ENCODE results near the gene OR52I1.

DNA sequence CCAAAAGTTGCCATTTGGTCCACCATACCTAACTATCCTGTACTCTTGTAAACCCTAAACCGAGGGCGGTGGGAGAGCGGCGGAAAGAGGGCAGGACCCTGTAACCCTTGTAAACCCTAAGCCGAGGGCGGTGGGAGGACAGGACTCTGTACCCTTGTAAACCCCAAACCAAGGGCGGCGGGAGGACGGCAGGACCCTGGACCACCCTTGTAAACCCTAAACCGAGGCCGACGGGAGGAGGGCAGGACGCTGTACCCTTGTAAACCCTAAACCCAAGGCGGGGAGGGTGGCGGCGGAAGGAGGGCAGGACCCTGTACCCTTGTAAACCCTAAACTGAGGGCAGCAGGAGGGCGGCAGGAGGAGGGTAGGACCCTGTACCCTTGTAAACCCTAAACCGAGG lies 24.8 kb upstream of the OR52I1 start:
- TF ChIP-seq, protein P1, sequence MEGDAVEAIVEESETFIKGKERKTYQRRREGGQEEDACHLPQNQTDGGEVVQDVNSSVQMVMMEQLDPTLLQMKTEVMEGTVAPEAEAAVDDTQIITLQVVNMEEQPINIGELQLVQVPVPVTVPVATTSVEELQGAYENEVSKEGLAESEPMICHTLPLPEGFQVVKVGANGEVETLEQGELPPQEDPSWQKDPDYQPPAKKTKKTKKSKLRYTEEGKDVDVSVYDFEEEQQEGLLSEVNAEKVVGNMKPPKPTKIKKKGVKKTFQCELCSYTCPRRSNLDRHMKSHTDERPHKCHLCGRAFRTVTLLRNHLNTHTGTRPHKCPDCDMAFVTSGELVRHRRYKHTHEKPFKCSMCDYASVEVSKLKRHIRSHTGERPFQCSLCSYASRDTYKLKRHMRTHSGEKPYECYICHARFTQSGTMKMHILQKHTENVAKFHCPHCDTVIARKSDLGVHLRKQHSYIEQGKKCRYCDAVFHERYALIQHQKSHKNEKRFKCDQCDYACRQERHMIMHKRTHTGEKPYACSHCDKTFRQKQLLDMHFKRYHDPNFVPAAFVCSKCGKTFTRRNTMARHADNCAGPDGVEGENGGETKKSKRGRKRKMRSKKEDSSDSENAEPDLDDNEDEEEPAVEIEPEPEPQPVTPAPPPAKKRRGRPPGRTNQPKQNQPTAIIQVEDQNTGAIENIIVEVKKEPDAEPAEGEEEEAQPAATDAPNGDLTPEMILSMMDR (IDR thresholded peaks at IDR 0.05; ENCODE audit: insufficient read depth, low read length, poor library complexity, severe bottlenecking), result no peak
- no peak for TF ChIP-seq EZH2phosphoT487 (conservative IDR thresholded peaks at IDR 0.05; ENCODE audit: low read length)
